GM12878 (cell line): ENCODE measurements around the gene MGAT5.

Experiments used
- CTCF ChIP-seq, 3 experiments: IDR thresholded peaks in 2 of 3; conservative IDR thresholded peaks in 1 of 3; 2 replicates each; pipeline ENCODE4 v1.5.1; 2011; ENCODE audit warnings: low read depth in 3 of 3, low read length in 3 of 3, mild to moderate bottlenecking in 3 of 3, control low read depth in 2 of 3, moderate library complexity in 2 of 3, inconsistent platforms in 1 of 3, mixed read lengths in 1 of 3; ENCODE audit not compliant: control insufficient read depth in 2 of 3, insufficient read depth in 1 of 3; ENCODE audit errors: extremely low read depth in 1 of 3
- CUX1 ChIP-seq: IDR thresholded peaks from 2 replicates; pipeline ENCODE4 v1.6.1; 2012; ENCODE audit warnings: improper control_type of control experiment, low read depth, low read length; ENCODE audit not compliant: insufficient replicate concordance
- EP300 ChIP-seq, 2 experiments: fragments of 150-350 bp in 1 of 2; IDR thresholded peaks; 2 replicates each; pipeline ENCODE4 v1.6.1; 2011 to 2012; ENCODE audit warnings: low read depth in 2 of 2, low read length in 2 of 2, borderline replicate concordance in 1 of 2, improper control_type of control experiment in 1 of 2, inconsistent platforms in 1 of 2; ENCODE audit not compliant: control insufficient read depth in 1 of 2
- FOXM1 ChIP-seq: IDR thresholded peaks from 2 replicates; pipeline ENCODE4 v1.6.1; 2012; ENCODE audit warnings: low read depth, mild to moderate bottlenecking, inconsistent platforms, low read length, moderate library complexity
- JUND ChIP-seq: IDR thresholded peaks from 2 replicates; pipeline ENCODE4 v1.6.1; 2012; ENCODE audit warnings: low read depth, mild to moderate bottlenecking, low read length, improper control_type of control experiment, moderate library complexity
- POLR2A ChIP-seq: IDR thresholded peaks from 2 replicates; pipeline ENCODE4 v1.6.1; 2011; ENCODE audit warnings: low read depth, mild to moderate bottlenecking, low read length
- ZBTB33 ChIP-seq: fragments of 450-650 bp; IDR thresholded peaks from 2 replicates; pipeline ENCODE4 v1.6.1; 2017; ENCODE audit warnings: mild to moderate bottlenecking
- ZNF384 ChIP-seq: IDR thresholded peaks from 2 replicates; pipeline ENCODE4 v1.6.1; 2012; ENCODE audit warnings: low read depth, mild to moderate bottlenecking, low read length, improper control_type of control experiment, borderline replicate concordance

- TF ChIP-seq FOXM1 (no peak), ZNF384 (no peak), CUX1 (no peak), EP300 (IDR thresholded peaks at IDR 0.05; ENCODE audit: borderline replicate concordance in 1 of 2, control insufficient read depth in 1 of 2, low read depth in 2 of 2, low read length in 2 of 2) (no peak), POLR2A (no peak), JUND (no peak), ZBTB33 (no peak), CTCF (IDR thresholded peaks at IDR 0.05 in 2 of 3, conservative IDR thresholded peaks at IDR 0.05 in 1 of 3; ENCODE audit: control insufficient read depth in 2 of 3, extremely low read depth in 1 of 3, insufficient read depth in 1 of 3, low read depth in 3 of 3, low read length in 3 of 3) (no peak)
Observed at GRCh38 chr2:134259571-134259970, 5.7 kb downstream of the MGAT5 start.
